ENCODE data around the gene DENND2A.

- TF ChIP-seq, protein P1, sequence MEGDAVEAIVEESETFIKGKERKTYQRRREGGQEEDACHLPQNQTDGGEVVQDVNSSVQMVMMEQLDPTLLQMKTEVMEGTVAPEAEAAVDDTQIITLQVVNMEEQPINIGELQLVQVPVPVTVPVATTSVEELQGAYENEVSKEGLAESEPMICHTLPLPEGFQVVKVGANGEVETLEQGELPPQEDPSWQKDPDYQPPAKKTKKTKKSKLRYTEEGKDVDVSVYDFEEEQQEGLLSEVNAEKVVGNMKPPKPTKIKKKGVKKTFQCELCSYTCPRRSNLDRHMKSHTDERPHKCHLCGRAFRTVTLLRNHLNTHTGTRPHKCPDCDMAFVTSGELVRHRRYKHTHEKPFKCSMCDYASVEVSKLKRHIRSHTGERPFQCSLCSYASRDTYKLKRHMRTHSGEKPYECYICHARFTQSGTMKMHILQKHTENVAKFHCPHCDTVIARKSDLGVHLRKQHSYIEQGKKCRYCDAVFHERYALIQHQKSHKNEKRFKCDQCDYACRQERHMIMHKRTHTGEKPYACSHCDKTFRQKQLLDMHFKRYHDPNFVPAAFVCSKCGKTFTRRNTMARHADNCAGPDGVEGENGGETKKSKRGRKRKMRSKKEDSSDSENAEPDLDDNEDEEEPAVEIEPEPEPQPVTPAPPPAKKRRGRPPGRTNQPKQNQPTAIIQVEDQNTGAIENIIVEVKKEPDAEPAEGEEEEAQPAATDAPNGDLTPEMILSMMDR (IDR thresholded peaks at IDR 0.05), result no peak
- TF ChIP-seq POLR2A (IDR thresholded peaks at IDR 0.05), result no peak
Observed at GRCh38 chr7:140625908-140626868, 14.4 kb downstream of the DENND2A start.

Measured in thyroid gland (tissue), 4 donors.